Measurements from ENCODE around the gene SLC24A3. TPM values are rescaled to one million over a fixed set of nuclear protein-coding genes. Genes with fewer than 3 reads are reported as not detected.
A peak's percentile ranks its signal among the peaks of the same experiment; 100 is the strongest.

The SLC24A3 gene
- total and polyA plus RNA-seq, 4 donors = 1.9 to 8.4 (median 5.8) TPM

- H3K36me3 ChIP-seq (ENCODE audit: control insufficient read depth in 4 of 4, insufficient read depth in 4 of 4, low read length in 4 of 4) = peaks cover 0 to 4% (median 0%) of the 10 kb centered on the region in 4 donors
- DNase-seq = peak; percentile 19 to 53 (median 30)
- ATAC-seq (ENCODE audit: insufficient read depth, low FRiP score) = peak; percentile 60
- H3K9me3 ChIP-seq (ENCODE audit: control insufficient read depth in 4 of 4, insufficient read depth in 3 of 4, low read length in 3 of 4) = no peaks in the 10 kb centered on the region
- no peaks in the 10 kb centered on the region for H3K27me3 ChIP-seq (ENCODE audit: control insufficient read depth in 3 of 3, insufficient read depth in 3 of 3, low read length in 2 of 3)
- 68 to 79% methylated on average over 13 of the region's 13 CpGs for WGBS, 2 donors
- peaks cover 0 to 1% (median 0%) of the 10 kb centered on the region in 5 donors for H3K4me1 ChIP-seq (ENCODE audit: control insufficient read depth in 5 of 5, insufficient read depth in 5 of 5, low read length in 5 of 5)
- peak; percentile 13 for TF ChIP-seq CTCF (IDR thresholded peaks at IDR 0.05; ENCODE audit: control extremely low read depth, extremely low read depth)
- H3K4me3 ChIP-seq = no peak overlapping the region
- H3K27ac ChIP-seq (ENCODE audit: low read depth in 1 of 2, low read length in 1 of 2) = no peak overlapping the region
- no peak overlapping the region for H3K9ac ChIP-seq (ENCODE audit: insufficient read depth in 1 of 2, low read length in 2 of 2)
Observed at GRCh38 chr20:19688031-19688806, 475.8 kb downstream of the SLC24A3 start.

GRCh38 chr20:19690462-19690861 is 478.0 kb downstream of the SLC24A3 start:
- WGBS, 2 donors = 59 to 66% methylated on average over 5 of the region's 5 CpGs
- peaks cover 0 to 8% (median 0%) of the 10 kb centered on the region in 4 donors for H3K36me3 ChIP-seq (ENCODE audit: control insufficient read depth in 4 of 4, insufficient read depth in 4 of 4, low read length in 4 of 4)
- TF ChIP-seq CTCF (IDR thresholded peaks at IDR 0.05; ENCODE audit: control extremely low read depth, extremely low read depth) = no peak

GRCh38 chr20:19691125-19691524 is 478.7 kb downstream of the SLC24A3 start:
- no peak overlapping the region for H3K4me3 ChIP-seq
- DNase-seq (no peak), ATAC-seq (ENCODE audit: insufficient read depth, low FRiP score) (no peak)
- 92 to 95% methylated on average over 5 of the region's 5 CpGs for WGBS, 2 donors
- H3K27ac ChIP-seq (ENCODE audit: low read depth in 1 of 2, low read length in 1 of 2) = no peak overlapping the region
- H3K27me3 ChIP-seq (ENCODE audit: control insufficient read depth in 3 of 3, insufficient read depth in 3 of 3, low read length in 2 of 3) = no peaks in the 10 kb centered on the region
- no peak overlapping the region for H3K9ac ChIP-seq (ENCODE audit: insufficient read depth in 1 of 2, low read length in 2 of 2)
- no peak for TF ChIP-seq CTCF (IDR thresholded peaks at IDR 0.05; ENCODE audit: control extremely low read depth, extremely low read depth)
- peaks cover 0 to 3% (median 0%) of the 10 kb centered on the region in 4 donors for H3K36me3 ChIP-seq (ENCODE audit: control insufficient read depth in 4 of 4, insufficient read depth in 4 of 4, low read length in 4 of 4)
- no peaks in the 10 kb centered on the region for H3K9me3 ChIP-seq (ENCODE audit: control insufficient read depth in 4 of 4, insufficient read depth in 3 of 4, low read length in 3 of 4)
- H3K4me1 ChIP-seq (ENCODE audit: control insufficient read depth in 5 of 5, insufficient read depth in 5 of 5, low read length in 5 of 5) = peaks cover 0 to 1% (median 0%) of the 10 kb centered on the region in 5 donors

More at GRCh38 chr20:19690462-19690861, 478.0 kb downstream of the SLC24A3 start:
- no peak for ATAC-seq (ENCODE audit: insufficient read depth, low FRiP score)
- Histone ChIP-seq H3K4me1 (ENCODE audit: control insufficient read depth in 5 of 5, insufficient read depth in 5 of 5, low read length in 5 of 5) (peaks cover 0 to 1% (median 0%) of the 10 kb centered on the region in 5 donors), H3K4me3 (no peak overlapping the region), H3K9ac (ENCODE audit: insufficient read depth in 1 of 2, low read length in 2 of 2) (no peak overlapping the region), H3K27me3 (ENCODE audit: control insufficient read depth in 3 of 3, insufficient read depth in 3 of 3, low read length in 2 of 3) (no peaks in the 10 kb centered on the region), H3K27ac (ENCODE audit: low read depth in 1 of 2, low read length in 1 of 2) (no peak overlapping the region), H3K9me3 (ENCODE audit: control insufficient read depth in 4 of 4, insufficient read depth in 3 of 4, low read length in 3 of 4) (no peaks in the 10 kb centered on the region)
- no peak for DNase-seq

Data from lung (tissue), 12 donors.